Chondrocyte (in vitro differentiated cells): ENCODE measurements around the gene BCLAF3. TPM values are rescaled to one million over a fixed set of nuclear protein-coding genes. Genes with fewer than 3 reads are reported as not detected.

Source experiments
- DNase-seq: peaks from one replicate; pipeline ENCODE4 v3.0.0; 2021; ENCODE audit warnings: mixed read lengths, low spot score
- H3K27ac Mint-ChIP-seq: one replicate; pipeline ENCODE4 v1.8.0; 2021; ENCODE audit warnings: mild to moderate bottlenecking, moderate library complexity, mixed read lengths; ENCODE audit not compliant: unreplicated experiment
- H3K27me3 Mint-ChIP-seq: 2 replicates; pipeline ENCODE4 v1.8.0; 2021; ENCODE audit warnings: low read depth, mixed read lengths
- H3K36me3 Mint-ChIP-seq: 2 replicates; pipeline ENCODE4 v1.8.0; 2021; ENCODE audit warnings: low read depth, mixed read lengths
- H3K4me1 Mint-ChIP-seq: 2 replicates; pipeline ENCODE4 v1.8.0; 2021; ENCODE audit warnings: low read depth, mild to moderate bottlenecking, mixed read lengths
- H3K4me3 Mint-ChIP-seq: one replicate; pipeline ENCODE4 v1.8.0; 2021; ENCODE audit warnings: mild to moderate bottlenecking, moderate library complexity, mixed read lengths; ENCODE audit not compliant: unreplicated experiment
- H3K9me3 Mint-ChIP-seq: 2 replicates; pipeline ENCODE4 v1.8.0; 2021; ENCODE audit warnings: low read depth, mixed read lengths
- total RNA-seq: library from RNA; stranded (reverse); gene quantifications from 3 replicates; pipeline ENCODE4 v1.2.1, GENCODE V29; 2021
- TF ChIP-seq, protein P1 (sequence below): fragments of 200-600 bp; sonication (generic); IDR thresholded peaks from 2 replicates; pipeline ENCODE4 v1.5.0; 2021; ENCODE audit warnings: antibody characterized with exemption, mild to moderate bottlenecking, moderate library complexity

BCLAF3 gene
- total RNA-seq, 1 donor from 2014 or later, result 8.9 TPM

DNA sequence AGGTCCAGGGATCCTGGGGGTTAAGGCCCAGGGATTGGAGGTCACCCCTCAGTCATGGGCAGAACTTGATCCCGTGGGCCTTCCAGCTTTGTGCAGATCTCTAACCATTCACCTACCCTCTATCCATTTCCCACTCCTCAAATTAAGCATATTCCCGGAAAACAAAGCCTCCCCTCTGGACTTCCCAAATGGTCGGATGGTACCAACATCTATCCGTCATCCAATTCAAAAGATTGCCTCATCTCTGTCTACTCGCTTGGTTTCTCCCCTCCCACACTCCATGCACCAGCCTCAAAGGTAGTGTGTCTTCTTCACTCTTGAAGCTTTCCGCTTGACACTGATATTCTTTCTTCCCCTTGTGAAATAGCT is 473 bp upstream of the BCLAF3 start:
- Mint-ChIP-seq H3K27me3 (no peaks in the 10 kb centered on the region), H3K4me1 (peaks cover 12% of the 10 kb centered on the region), H3K36me3 (peaks cover 3% of the 10 kb centered on the region), H3K9me3 (peaks cover 11% of the 10 kb centered on the region), H3K27ac (peak overlapping the region; percentile 65), H3K4me3 (peak overlapping the region; percentile 61)
- DNase-seq, result no peak
- TF ChIP-seq, protein P1, sequence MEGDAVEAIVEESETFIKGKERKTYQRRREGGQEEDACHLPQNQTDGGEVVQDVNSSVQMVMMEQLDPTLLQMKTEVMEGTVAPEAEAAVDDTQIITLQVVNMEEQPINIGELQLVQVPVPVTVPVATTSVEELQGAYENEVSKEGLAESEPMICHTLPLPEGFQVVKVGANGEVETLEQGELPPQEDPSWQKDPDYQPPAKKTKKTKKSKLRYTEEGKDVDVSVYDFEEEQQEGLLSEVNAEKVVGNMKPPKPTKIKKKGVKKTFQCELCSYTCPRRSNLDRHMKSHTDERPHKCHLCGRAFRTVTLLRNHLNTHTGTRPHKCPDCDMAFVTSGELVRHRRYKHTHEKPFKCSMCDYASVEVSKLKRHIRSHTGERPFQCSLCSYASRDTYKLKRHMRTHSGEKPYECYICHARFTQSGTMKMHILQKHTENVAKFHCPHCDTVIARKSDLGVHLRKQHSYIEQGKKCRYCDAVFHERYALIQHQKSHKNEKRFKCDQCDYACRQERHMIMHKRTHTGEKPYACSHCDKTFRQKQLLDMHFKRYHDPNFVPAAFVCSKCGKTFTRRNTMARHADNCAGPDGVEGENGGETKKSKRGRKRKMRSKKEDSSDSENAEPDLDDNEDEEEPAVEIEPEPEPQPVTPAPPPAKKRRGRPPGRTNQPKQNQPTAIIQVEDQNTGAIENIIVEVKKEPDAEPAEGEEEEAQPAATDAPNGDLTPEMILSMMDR, result peak; percentile 11

DNA sequence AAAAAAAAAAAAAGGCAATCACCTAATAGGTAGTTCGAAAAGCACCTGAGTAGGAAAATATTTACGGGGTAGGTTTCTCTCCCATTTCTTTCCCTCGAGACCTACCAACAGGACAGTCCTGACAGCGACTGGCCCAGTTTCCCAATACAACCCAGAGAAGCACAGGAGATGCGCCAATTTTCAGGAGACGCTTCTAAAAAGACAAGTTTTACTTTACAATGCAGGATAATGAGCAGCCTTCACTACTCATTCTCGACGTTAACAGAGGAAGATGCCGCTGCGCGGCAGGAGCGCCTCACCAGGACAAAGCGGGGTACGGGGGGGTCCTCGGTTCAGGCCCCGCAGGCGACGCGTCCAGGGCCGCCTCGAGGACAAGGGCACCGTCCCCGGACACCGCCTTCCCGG is 708 bp downstream of the BCLAF3 start:
- peaks cover 13% of the 10 kb centered on the region for H3K9me3 Mint-ChIP-seq
- peaks cover 3% of the 10 kb centered on the region for H3K36me3 Mint-ChIP-seq
- no peaks in the 10 kb centered on the region for H3K27me3 Mint-ChIP-seq
- peak overlapping the region; percentile 22 for H3K27ac Mint-ChIP-seq
- no peak for DNase-seq
- TF ChIP-seq, protein P1, result no peak
- H3K4me1 Mint-ChIP-seq, result peaks cover 14% of the 10 kb centered on the region
- H3K4me3 Mint-ChIP-seq, result peak overlapping the region; percentile 75

- DNase-seq, result no peak
- H3K27ac Mint-ChIP-seq, result no peak overlapping the region
- peaks cover 10% of the 10 kb centered on the region for H3K9me3 Mint-ChIP-seq
- H3K4me3 Mint-ChIP-seq, result no peak overlapping the region
- TF ChIP-seq, protein P1, result peak; percentile 29
- peaks cover 3% of the 10 kb centered on the region for H3K36me3 Mint-ChIP-seq
- no peaks in the 10 kb centered on the region for H3K27me3 Mint-ChIP-seq
- H3K4me1 Mint-ChIP-seq, result peaks cover 14% of the 10 kb centered on the region
Measured at GRCh38 chrX:19987856-19988255, 3.0 kb downstream of the BCLAF3 start.

GRCh38 chrX:19986531-19986930 is 4.3 kb downstream of the BCLAF3 start:
- Mint-ChIP-seq H3K36me3 (peaks cover under 1% of the 10 kb centered on the region), H3K4me1 (peaks cover 20% of the 10 kb centered on the region), H3K9me3 (peaks cover 10% of the 10 kb centered on the region), H3K27ac (no peak overlapping the region), H3K4me3 (no peak overlapping the region), H3K27me3 (no peaks in the 10 kb centered on the region)
- no peak for DNase-seq
- TF ChIP-seq, protein P1, result no peak

DNA sequence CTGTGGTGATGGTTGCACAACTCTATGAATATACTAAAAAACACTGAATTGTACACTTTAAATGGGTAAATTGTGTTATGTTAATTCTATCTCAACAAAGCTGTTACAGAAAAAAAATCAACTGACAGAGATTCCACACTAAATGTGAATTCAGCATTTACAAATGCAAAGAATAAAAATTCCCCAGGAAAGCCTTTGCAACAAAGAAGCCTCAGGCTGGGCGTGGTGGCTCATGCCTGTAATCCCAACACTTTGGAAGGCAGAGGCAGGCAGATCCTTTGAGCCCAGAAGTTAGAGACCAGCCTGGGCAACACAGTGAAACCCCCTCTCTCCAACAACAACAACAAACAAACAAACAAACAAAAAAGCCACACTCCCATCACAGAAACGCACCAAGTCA is 8.9 kb downstream of the BCLAF3 start:
- peaks cover 19% of the 10 kb centered on the region for H3K9me3 Mint-ChIP-seq
- H3K27ac Mint-ChIP-seq, result no peak overlapping the region
- TF ChIP-seq, protein P1, result no peak
- H3K4me1 Mint-ChIP-seq, result peaks cover 19% of the 10 kb centered on the region
- no peak overlapping the region for H3K4me3 Mint-ChIP-seq
- H3K27me3 Mint-ChIP-seq, result no peaks in the 10 kb centered on the region
- peaks cover 6% of the 10 kb centered on the region for H3K36me3 Mint-ChIP-seq
- DNase-seq, result no peak
